ENCODE data around the gene ADGRB3. TPM values are rescaled to one million over a fixed set of nuclear protein-coding genes. Genes with fewer than 3 reads are reported as not detected.

Gene ADGRB3
- total and polyA plus RNA-seq, 7 donors = 0.10 to 0.39 (median 0.21) TPM; not detected in 1

DNA sequence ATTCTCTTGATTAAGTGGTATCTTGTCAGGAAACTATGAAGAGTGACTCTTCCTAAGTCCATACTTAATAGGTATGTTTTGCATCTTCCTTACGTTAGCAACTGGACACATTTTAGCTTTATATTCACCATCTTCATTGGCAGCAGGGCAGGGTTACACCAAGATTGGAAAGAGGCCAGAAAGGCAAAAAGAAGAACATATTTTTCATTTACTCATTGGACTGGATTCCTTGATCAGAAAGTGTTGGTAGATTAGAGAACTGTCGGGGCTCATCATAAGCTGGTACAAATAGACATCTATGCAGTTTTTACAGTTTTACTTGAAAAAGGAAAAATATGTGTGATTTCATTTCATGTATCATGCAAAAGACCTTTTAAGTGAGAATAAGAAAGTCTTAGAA, 696.8 kb downstream of the ADGRB3 start:
- Histone ChIP-seq H3K27me3 (ENCODE audit: insufficient read depth in 3 of 3, low read length in 2 of 3) (no peaks in the 10 kb centered on the region), H3K4me1 (no peaks in the 10 kb centered on the region), H3K9me3 (no peaks in the 10 kb centered on the region), H3K27ac (no peak overlapping the region), H3K4me3 (no peak overlapping the region), H3K36me3 (ENCODE audit: insufficient read depth in 1 of 2, low read depth in 1 of 2) (no peaks in the 10 kb centered on the region)
- 75 to 84% (median 82%) methylated on average over 2 of the region's 2 CpGs for WGBS, 3 donors
- TF ChIP-seq, protein P1, sequence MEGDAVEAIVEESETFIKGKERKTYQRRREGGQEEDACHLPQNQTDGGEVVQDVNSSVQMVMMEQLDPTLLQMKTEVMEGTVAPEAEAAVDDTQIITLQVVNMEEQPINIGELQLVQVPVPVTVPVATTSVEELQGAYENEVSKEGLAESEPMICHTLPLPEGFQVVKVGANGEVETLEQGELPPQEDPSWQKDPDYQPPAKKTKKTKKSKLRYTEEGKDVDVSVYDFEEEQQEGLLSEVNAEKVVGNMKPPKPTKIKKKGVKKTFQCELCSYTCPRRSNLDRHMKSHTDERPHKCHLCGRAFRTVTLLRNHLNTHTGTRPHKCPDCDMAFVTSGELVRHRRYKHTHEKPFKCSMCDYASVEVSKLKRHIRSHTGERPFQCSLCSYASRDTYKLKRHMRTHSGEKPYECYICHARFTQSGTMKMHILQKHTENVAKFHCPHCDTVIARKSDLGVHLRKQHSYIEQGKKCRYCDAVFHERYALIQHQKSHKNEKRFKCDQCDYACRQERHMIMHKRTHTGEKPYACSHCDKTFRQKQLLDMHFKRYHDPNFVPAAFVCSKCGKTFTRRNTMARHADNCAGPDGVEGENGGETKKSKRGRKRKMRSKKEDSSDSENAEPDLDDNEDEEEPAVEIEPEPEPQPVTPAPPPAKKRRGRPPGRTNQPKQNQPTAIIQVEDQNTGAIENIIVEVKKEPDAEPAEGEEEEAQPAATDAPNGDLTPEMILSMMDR (IDR thresholded peaks at IDR 0.05) = no peak
- ATAC-seq (no peak), DNase-seq (no peak)
- intact Hi-C loops (cut with DNase I) = no loop called here

GRCh38 chr6:69337311-69337710, 702.2 kb downstream of the ADGRB3 start:
- H3K9me3 ChIP-seq = no peaks in the 10 kb centered on the region
- no peaks in the 10 kb centered on the region for H3K36me3 ChIP-seq (ENCODE audit: insufficient read depth in 1 of 2, low read depth in 1 of 2)
- no peak overlapping the region for H3K4me3 ChIP-seq
- TF ChIP-seq, protein P1 (IDR thresholded peaks at IDR 0.05) = no peak
- H3K27me3 ChIP-seq (ENCODE audit: insufficient read depth in 3 of 3, low read length in 2 of 3) = no peaks in the 10 kb centered on the region
- intact Hi-C loops (cut with DNase I) = no loop called here
- no peak for ATAC-seq
- H3K4me1 ChIP-seq = no peaks in the 10 kb centered on the region
- no peak overlapping the region for H3K27ac ChIP-seq
- no peak for DNase-seq
- WGBS, 3 donors = 23 to 37% (median 35%) methylated on average over 3 of the region's 3 CpGs

DNA sequence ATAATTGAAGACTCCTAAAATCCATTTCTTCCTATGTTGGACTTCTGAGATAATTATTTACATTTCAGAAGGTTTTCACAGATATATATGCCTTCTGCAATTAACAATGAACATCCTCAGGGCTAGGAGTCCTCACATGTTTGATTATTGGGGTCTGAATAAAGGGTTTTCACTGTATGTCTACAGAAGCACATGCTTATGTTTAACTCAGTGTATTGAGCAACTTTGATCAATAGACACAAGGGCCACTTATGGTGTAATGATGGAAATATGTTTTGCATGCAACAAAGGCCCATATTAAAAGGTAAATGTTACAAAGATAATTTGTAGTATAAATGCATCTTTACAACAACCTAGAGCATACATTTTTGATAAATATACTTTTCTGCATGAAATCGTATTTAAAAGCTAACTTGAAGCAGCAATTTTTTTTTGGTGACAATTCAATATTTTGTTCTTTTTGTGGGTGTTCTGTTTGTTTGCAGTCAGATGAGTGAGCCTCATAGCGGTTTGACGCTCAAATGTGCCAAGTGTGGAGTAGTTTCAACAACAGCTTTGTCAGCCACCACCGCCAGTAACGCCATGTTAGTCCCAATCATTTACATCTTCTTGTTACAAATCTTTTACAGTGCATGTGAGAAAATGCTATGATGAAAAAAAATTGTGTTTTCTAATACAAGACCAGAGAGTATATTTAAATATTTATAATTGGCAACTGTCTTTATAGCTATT, 703.5 kb downstream of the ADGRB3 start:
- Histone ChIP-seq H3K36me3 (ENCODE audit: insufficient read depth in 1 of 2, low read depth in 1 of 2) (no peaks in the 10 kb centered on the region), H3K27ac (no peak overlapping the region), H3K4me3 (no peak overlapping the region), H3K27me3 (ENCODE audit: insufficient read depth in 3 of 3, low read length in 2 of 3) (no peaks in the 10 kb centered on the region), H3K9me3 (no peaks in the 10 kb centered on the region), H3K4me1 (no peaks in the 10 kb centered on the region)
- intact Hi-C loops (cut with DNase I) = no loop called here
- peak in 1 of 2 donors; percentile 30 for DNase-seq
- 88 to 96% (median 92%) methylated on average over 5 of the region's 5 CpGs for WGBS, 3 donors
- no peak for ATAC-seq
- TF ChIP-seq, protein P1 (IDR thresholded peaks at IDR 0.05) = no peak

DNA sequence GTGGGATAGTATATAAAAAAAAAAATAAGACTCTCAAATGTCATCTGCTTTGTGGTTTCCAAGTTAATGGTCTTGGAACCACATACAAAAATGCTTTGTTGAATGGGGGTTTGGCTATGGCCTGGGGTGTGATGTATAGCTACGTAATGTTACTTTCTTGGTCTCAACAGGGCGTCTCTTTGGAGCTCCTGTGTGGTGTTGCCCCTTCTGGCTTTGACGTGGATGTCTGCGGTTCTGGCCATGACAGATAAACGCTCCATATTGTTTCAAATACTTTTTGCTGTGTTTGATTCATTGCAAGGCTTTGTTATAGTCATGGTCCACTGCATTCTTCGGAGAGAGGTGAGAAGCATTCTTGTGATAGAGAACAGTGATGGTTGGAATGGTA, 704.1 kb downstream of the ADGRB3 start:
- no peaks in the 10 kb centered on the region for H3K9me3 ChIP-seq
- WGBS, 3 donors = 86 to 94% (median 89%) methylated on average over 6 of the region's 6 CpGs
- H3K27me3 ChIP-seq (ENCODE audit: insufficient read depth in 3 of 3, low read length in 2 of 3) = no peaks in the 10 kb centered on the region
- intact Hi-C loops (cut with DNase I) = no loop called here
- H3K4me1 ChIP-seq = no peaks in the 10 kb centered on the region
- H3K36me3 ChIP-seq (ENCODE audit: insufficient read depth in 1 of 2, low read depth in 1 of 2) = no peaks in the 10 kb centered on the region
- DNase-seq = no peak
- H3K4me3 ChIP-seq = no peak overlapping the region
- ATAC-seq = no peak
- no peak overlapping the region for H3K27ac ChIP-seq
- TF ChIP-seq, protein P1 (IDR thresholded peaks at IDR 0.05) = no peak

DNA sequence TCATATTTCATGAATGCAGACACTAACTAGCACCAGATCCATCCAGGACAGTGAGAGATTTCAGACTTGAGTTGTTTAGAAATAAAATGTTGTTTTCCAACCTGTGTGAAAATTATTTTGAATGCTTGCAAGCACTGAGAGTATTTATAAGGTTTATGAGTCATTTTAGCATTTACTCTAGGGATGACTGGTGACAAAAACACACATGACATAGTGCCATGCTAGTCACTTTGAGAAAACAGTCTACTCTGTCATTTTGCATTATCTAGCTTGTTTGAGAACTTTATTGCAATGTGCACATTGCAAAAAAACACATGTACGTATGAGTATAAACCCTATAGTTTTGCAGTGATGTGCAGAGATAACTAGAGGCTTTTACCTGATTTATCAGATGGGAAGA, 705.1 kb downstream of the ADGRB3 start:
- Histone ChIP-seq H3K36me3 (ENCODE audit: insufficient read depth in 1 of 2, low read depth in 1 of 2) (no peaks in the 10 kb centered on the region), H3K9me3 (no peaks in the 10 kb centered on the region), H3K4me1 (no peaks in the 10 kb centered on the region), H3K27me3 (ENCODE audit: insufficient read depth in 3 of 3, low read length in 2 of 3) (no peaks in the 10 kb centered on the region), H3K4me3 (no peak overlapping the region), H3K27ac (no peak overlapping the region)
- intact Hi-C loops (cut with DNase I) = no loop called here
- WGBS, 3 donors = 91 to 95% (median 93%) methylated on average over 1 of the region's 1 CpG
- DNase-seq = no peak
- ATAC-seq = no peak
- TF ChIP-seq, protein P1 (IDR thresholded peaks at IDR 0.05) = no peak

Data from psoas muscle (tissue), 8 donors.